ENCODE data around the gene CLIC4.
"Not testable (repeated sequence)": the region's sequence is repeated elsewhere in the genome, so short reads cannot be mapped to it uniquely, and the experiment has no call there.

Gene CLIC4

DNA sequence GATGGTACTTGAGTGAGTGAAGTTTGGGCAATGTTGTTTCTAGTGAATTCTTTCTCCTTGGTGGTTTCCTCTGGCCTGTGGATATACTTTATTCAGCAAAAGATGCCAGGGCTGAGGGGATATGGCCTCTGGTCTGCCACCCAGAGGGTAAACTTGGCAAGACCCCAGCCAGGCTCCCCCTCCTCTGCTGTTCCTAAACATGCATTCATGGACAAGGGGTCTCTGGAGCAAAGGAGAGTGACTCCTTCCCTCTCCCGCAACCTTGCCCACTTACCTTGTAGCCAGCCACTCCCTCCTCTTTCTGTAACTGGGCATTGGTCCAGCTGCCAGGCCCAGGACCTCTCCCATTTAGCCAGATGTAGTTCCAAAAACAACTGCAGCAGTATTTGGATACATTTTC is 141.0 kb downstream of the CLIC4 start:
- DNase-seq = no peak

DNA sequence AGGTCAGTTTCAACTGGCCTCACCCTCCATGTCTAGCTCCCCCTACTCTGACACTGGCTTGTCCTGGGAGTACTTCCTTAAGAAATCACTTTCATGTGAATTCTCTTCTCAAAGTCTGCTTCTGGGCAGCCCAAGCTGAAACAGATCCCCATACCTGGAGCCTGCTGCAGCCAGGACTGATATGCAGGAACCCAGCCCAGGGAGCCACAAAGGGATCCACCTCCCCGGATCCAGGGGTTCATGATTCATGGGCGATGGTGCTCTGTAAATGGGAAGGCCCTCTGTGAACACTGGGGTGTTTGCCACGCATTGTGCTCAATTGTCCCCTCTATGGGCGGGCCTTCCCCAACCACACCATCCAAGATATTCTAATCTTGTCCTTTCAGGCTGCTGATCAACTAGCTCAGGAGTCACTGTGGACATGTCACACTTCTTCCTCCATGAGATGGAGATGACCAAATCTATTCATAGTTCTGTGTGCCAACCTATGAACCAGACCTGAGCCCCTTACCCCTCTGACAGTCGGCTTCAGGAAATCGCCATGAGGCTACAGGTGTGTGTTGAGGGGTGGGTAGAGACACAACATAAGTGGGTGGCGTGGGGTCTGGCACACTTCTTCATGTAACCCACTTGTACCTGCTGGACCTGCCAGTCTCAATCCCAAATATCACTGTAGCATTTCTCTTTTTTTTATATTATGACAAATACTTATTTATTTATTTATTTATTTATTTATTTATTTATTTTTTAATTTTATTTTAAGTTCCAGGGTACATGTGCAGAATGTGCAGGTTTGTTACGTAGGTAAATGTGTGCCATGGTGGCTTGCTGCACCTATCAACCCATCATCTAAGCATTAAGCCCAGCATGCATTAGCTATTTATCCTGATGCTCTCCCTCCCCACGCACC is 143.1 kb downstream of the CLIC4 start:
- DNase-seq = no peak

- no peak for DNase-seq
Measured at GRCh38 chr1:24888971-24889676, 143.9 kb downstream of the CLIC4 start.

- no peak for DNase-seq
Measured at GRCh38 chr1:24890887-24891286, 145.6 kb downstream of the CLIC4 start.

GRCh38 chr1:24891367-24891766 is 146.1 kb downstream of the CLIC4 start:
- DNase-seq = not testable (repeated sequence)

- no peak for DNase-seq
Measured at GRCh38 chr1:24892188-24893153, 147.2 kb downstream of the CLIC4 start.

GRCh38 chr1:24893431-24893830 is 148.2 kb downstream of the CLIC4 start:
- no peak for DNase-seq

Measured in CD4-positive, alpha-beta T cell treated with Interferon alpha-2 for 1 hour (primary cell).